Measurements from ENCODE around the gene SLCO4A1.
"Not testable (repeated sequence)": the region's sequence is repeated elsewhere in the genome, so short reads cannot be mapped to it uniquely, and the experiment has no call there.

The SLCO4A1 gene

GRCh38 chr20:62622877-62623487, 19.3 kb upstream of the SLCO4A1 start:
- no peak for DNase-seq (ENCODE audit: low read depth in 2 of 2)

DNA sequence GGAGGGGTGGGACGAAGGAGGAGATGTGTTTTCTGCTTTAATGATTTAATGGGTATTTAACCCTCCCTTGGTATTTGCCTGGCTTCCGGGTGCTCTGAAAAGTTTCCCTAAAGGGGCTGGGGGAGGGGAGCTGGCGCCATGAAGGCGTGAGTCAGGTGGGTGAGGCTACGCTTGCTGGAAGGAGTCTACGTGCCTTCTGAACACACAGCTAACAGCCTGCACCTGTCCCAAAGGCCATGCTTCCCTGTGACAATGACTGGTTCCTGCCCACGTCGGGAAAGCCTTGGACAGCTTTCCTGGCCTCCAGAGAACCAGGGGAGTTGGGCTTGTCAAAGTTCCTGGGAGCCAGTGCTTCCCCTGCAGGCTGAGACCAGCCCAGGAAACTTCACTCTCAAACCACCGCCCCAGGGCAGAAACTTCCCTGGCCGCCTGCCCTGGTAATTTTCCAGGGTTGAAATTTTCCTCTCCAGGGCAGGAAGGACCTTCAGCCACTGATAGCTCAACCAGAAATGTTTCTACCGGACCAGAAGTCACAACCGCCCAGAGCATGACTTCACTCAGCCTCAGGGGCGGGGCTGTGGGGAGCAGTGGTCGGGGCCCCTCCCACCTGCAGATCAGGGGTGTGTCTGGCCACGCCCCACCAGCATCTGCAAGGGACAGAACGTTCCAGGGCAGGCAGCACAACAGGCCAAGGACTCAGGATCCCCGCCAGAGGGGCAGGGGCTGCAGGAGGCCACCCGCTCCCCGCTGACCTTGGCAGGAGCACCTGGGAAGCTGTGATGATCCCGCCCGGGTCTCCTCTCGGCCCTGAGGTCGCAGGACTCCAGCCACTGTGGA, 18.6 kb upstream of the SLCO4A1 start:
- peak; percentile 76 to 89 for DNase-seq (ENCODE audit: low read depth in 2 of 2)

- no peak for DNase-seq (ENCODE audit: low read depth in 2 of 2)
Measured at GRCh38 chr20:62624325-62624690, 18.0 kb upstream of the SLCO4A1 start.

DNA sequence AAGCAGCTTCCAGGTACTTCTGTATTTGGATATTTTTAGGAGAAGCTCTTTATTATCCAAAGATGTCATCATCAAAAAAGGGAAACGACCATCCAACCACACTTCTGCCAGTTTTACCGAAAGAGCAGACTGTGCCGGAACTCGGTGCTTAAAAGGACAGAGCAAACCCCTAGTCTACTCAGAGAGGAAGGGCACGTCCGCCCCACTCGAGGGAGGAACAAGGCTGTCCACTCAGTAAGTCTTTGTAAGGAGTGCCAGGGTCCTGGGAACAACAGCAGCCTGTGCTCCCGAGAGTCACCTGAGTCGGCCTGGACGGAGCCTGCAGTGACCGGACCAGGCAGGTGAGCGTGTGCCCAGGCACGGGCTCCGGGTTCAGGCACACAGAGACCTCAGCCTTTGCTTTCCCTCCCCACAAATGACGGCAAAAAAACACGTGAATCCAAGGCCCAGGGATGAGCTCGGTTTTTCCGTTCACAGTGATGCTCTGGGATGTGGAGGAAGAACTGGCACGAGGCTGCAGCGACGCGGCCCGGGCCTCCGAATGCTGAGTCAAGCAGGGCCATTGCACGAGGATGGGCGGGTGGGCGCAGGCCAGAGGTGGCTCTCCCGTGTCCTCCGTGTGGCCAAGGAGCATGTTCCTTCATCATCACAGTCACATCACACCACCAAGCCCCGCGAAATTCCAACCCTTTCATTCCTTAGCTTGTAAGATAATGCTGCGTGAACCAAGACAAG, 17.4 kb upstream of the SLCO4A1 start:
- DNase-seq (ENCODE audit: low read depth in 2 of 2), result no peak

DNA sequence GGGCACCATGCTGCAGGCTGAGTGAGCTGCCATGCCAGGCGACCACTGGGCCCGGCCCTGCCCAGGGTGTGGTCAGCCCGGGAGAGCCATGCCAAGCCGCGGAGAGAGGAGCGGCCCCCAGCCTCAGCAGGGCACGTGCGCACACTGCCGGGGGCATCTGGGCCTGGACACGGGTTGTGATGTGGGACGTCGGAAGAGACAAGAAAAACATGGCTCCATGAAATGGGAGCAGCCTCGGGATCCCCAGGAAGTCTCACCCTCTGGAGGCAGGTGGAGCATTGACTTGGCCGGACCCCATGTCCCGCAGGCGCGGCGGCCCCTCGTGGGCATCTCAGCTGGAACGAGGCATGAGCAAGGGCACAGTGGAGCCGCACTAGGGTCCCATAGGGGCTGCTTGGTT, 16.8 kb upstream of the SLCO4A1 start:
- DNase-seq (ENCODE audit: low read depth in 2 of 2), result no peak

GRCh38 chr20:62625921-62626547, 16.3 kb upstream of the SLCO4A1 start:
- no peak for DNase-seq (ENCODE audit: low read depth in 2 of 2)

GRCh38 chr20:62627425-62627824, 14.9 kb upstream of the SLCO4A1 start:
- not testable (repeated sequence) for DNase-seq (ENCODE audit: low read depth in 2 of 2)

DNA sequence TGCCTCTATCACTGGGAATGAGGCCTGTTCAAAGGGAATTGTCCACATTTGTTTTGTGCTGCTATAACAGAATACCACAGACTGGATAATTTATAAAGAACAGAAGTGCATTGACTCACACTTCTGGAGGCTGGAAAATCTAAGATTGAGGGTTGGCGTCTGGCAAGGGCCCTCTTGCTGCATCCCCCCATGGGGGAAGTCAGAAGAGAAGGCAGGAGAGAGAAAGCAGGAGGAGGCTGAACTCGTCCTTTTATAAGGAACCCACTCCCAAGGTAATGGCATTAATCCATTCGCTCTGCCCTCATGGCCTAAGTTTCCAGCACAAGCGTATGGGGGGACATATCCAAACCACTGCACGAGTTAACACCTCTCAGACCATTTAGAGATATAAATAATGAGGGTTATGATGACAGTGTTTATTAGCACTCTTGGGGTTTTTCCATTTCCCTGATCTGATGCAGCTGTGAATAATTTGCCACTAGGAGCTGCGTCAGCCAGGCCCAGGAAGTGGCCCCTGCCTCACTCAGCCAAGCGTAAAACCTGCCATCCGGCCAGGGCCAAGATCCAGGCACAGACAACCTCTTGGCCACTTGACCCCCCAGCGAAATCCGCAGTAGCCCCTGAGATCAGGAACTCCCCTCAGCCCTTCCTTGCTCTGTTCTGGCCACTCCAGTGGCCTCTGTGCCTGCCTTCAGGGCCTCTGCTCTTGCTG, 14.2 kb upstream of the SLCO4A1 start:
- DNase-seq (ENCODE audit: low read depth in 2 of 2), result no peak

DNA sequence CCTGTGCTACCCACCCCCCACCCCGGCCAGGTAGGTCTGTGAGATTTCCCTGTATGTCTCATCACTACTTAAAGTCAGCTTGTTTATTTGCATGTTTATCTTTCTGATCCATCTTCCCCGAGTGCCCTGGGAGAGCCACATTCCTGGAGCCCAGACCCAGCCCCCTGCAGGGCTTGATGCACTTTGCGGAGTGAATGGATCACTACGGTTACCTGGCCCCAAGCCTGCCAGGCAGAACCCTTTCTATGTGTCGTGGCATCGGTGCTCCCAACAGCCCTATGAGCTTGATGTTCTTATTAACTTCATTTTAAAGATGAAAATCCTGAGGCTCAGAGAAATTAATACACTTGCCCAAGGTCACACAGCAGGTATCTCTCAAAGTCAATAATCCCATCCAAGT, 13.6 kb upstream of the SLCO4A1 start:
- DNase-seq (ENCODE audit: low read depth in 2 of 2), result no peak

DNA sequence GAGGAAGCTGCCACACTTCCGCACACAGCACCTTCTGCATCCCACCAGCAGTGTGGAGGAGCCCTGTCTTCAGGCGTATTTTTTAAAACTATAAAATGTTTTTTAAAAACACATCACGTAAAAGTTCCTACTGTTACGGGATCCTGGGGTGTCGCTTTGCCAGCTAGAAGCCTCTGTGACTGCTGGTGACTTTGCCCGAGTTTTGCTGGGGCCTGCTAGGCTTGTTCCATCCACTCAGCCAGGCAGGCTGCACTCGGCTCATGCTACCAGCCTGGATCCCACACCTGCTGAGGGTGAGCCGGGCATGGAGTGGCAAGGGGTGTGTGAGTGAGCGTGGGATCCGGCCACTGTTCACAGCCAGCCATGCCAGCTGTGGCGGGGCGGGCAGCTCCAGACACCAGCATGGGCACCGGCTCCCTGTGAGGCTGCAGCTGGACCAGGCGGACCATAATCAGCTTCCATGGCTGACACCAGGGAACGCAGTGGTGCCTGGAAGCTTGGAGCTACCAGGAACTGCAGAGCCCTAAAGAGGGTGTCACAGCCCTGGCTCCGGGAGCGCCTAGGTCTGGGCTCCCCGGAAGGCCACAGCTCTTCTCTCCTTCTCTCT, 12.3 kb upstream of the SLCO4A1 start:
- DNase-seq (ENCODE audit: low read depth in 2 of 2), result no peak

- no peak for DNase-seq (ENCODE audit: low read depth in 2 of 2)
Measured at GRCh38 chr20:62631336-62632308, 10.7 kb upstream of the SLCO4A1 start.

GRCh38 chr20:62632575-62633090, 9.7 kb upstream of the SLCO4A1 start:
- no peak for DNase-seq (ENCODE audit: low read depth in 2 of 2)

- DNase-seq (ENCODE audit: low read depth in 2 of 2), result no peak
Measured at GRCh38 chr20:62633598-62634329, 8.5 kb upstream of the SLCO4A1 start.

GRCh38 chr20:62634330-62634967, 7.9 kb upstream of the SLCO4A1 start:
- DNase-seq (ENCODE audit: low read depth in 2 of 2), result no peak

DNA sequence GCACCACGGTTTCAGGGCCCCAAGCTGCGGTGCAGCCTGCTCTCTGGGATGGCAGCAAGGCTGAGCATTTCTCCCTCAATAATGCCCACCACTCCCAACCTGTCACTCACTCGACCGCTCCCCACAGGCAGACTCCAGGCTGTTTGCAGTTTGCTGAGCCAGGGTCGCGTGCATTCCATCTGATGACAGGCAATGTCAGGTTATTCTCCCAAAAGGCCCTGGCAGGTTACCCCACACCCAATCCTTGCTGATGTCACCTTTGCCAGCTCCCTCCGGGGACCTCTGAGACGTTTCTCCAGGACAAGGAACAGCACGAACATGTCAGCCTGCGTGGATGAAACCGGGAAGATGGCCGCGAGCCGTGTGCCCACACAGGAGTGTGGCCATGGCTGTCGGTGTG, 7.1 kb upstream of the SLCO4A1 start:
- DNase-seq (ENCODE audit: low read depth in 2 of 2), result no peak

GRCh38 chr20:62635852-62636251, 6.5 kb upstream of the SLCO4A1 start:
- no peak for DNase-seq (ENCODE audit: low read depth in 2 of 2)

DNA sequence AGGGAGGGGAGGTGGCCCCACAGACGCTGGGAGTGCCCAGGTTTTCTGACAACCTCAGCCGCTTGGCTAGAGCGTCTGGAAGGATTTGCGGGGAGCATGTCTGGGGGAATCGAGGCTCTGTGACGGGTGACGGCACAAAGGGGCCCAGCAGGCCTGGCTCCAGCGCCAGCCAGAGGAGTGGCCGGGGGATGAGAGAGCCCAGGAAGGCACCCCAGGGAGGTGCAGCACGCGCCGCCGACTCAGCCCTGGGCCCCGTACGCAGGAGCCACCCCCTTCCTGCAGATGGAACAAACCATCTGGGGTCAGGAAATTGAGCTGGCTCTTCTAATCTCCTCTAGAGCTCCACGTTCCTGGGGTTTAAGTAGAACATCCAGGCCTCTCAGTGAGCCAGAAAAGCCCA, 5.9 kb upstream of the SLCO4A1 start:
- no peak for DNase-seq (ENCODE audit: low read depth in 2 of 2)

- DNase-seq (ENCODE audit: low read depth in 2 of 2), result no peak
Measured at GRCh38 chr20:62637110-62637509, 5.2 kb upstream of the SLCO4A1 start.
